GM21825 (cell line): Measurements from ENCODE around the gene RAD51B.

Experiments used
- ATAC-seq: cut with Tn5 transposase; IDR thresholded peaks from one replicate; pipeline ENCODE4 v1.9.1; 2021; ENCODE audit warnings: mild to moderate bottlenecking, moderate library complexity; ENCODE audit not compliant: unreplicated experiment

RAD51B gene

DNA sequence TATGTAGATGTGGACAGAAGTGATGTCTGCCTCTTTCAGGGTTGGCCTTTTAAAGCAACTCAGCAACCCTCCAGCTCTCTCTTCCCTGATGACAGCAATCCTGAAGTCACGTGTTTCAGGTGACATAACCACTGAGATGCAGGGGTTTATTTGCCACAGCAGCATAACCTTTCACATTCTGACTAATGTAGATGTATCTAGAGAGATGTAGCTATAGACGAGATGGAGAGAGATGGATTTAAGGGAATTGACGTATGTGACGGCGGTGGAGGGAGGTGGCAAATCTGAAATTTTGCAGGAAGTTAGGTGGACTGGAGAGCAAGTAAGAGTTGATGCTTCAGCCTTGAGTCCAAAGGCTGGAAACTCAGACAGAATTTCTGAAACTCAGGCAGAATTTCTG lies 847.3 kb downstream of the RAD51B start:
- no peak for ATAC-seq

DNA sequence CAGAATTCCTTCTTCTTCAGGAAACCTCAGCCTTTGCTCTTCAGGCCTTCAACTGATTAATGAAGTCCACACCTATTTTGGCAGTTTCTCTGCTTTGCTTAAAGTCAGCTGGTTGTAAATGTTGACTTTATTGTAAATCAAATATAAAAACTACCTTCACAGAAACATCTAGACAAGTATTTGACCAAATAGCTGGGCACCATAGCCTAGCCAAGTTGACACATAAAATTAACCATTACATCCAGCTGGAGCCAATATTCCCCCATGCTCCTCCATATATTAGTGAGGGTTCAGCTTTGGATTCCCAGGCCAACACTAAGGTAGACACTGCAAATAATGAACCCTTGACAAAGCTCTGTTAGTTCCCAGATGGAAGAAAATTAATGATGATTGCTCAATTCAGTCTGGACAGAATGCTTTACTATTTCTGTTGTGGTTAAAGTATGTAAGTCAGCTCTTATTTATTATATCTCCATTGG lies 847.8 kb downstream of the RAD51B start:
- ATAC-seq = no peak

DNA sequence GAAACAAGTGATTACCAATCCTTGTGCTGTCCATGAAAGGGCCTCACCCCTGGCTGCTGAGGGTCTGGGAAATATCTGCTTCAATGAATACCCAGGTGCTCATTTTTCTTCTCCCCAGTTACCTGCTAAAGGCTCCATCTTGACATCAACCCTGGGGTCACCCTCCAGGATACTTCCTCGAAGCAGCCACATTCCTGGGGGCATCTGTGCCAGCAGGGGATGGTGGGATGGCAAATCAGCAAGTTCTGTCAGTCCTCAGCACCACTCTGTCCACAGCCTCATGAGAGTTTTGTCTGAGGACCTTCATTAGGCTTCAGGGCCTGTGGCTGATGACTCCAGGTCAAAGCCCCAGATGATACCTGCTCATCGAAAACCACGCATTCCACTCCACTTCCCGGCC lies 848.4 kb downstream of the RAD51B start:
- no peak for ATAC-seq

DNA sequence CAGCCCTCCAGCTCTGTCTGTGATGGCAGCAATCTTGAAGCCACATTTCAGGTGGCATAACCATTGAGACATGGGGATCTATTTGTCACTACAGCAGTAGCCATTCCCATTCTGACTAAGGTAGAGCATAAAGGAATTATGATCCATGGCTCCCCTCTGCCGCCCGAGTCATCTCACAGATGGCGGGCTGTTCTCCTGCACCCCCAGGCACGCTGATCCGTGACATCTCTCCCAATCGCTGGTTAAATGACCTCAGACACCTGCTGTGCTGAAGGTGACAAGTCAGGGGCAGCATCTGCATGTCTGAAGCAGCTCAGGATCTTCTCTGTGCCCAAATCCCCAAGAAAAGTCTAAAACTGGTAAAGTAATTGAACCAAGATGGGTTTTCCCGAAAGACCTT lies 849.0 kb downstream of the RAD51B start:
- no peak for ATAC-seq

DNA sequence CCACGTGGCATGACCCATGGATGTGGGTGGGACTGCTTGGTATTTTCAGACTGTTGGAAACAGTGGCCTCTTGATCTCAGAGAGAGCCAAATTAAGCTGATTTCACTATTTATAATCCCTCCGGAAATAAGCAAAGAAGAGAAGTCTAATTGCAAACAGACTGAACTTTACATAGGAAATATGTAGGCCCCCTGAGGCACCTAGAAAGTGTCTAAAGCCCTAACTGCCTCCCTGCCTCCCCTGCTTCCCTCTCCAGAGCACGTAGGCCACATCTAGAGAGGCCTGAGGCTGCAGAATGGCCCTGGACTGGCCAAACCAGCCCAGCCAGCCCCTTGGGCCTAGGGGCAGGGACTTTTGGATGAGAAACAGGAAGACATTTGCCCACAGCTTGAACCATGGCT lies 849.5 kb downstream of the RAD51B start:
- no peak for ATAC-seq

DNA sequence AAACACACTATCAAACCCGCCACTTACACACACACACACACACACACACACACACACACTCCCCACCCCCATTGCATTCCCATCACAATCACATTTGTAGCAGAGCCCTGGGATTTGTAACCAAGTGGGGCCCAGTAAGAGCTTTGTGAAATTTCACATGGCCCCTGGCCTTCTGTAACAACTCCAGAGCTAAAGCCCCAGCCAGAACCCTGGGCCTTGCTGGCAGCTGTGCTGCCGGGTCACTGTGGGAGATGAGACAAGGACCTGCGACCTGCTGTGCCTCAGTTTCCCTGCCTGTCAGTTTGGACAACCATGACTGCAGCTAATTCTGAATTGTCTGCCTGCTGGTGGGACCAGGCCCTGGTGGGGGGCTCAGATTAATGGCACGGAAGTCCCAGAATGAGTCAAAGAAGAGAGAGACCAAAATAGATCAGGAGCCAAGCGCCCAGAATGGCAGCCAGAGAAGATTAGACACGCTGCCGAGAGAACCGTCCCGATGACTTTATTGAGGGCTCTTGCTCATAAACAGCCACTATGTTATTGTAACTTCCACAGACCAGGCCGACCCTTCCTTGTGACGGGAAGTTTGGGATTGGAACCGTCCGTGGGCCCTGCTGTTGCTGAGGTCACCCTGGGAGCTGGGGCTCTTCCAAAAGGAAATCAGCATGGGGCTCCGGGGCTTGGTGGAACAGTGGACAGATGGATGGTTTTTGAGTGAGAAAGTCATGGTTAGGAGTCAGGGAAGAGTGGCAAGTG lies 850.2 kb downstream of the RAD51B start:
- ATAC-seq = no peak

DNA sequence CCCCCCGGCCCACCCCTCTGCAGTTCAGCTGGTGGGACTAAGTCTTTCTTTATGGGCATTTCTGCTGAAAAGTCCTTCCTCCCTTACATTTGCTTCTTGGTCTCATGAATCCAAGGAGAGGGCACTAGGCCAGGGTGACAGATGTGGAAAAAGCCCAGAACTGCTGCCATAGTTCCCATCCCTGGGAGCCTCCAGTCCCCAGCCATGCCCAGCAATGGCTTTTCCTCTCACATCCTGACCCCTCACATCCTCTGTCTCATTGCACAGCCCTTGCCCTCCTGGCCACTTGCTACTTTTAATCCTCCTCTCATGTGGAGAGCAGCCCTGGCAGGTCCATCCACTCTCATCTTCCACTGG lies 850.8 kb downstream of the RAD51B start:
- ATAC-seq = no peak

DNA sequence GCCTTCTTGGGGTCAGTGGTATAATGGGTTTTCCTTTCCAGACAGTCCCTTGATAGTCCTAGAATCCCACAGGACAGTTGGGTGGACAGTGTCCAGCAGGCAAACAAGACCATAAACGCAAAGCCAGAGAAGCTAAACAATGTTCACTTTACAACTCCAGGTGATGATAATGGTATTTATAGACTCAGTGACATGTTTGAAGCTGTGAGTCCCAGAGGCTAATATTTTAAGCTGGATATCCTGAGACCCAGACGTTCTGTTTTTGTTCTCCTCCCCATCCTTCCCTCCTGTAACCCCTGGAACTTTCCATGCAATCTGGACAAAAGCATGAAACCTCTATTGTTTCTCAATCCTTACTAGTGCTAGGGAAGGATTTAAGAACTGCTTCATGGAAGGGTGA lies 852.3 kb downstream of the RAD51B start:
- no peak for ATAC-seq

DNA sequence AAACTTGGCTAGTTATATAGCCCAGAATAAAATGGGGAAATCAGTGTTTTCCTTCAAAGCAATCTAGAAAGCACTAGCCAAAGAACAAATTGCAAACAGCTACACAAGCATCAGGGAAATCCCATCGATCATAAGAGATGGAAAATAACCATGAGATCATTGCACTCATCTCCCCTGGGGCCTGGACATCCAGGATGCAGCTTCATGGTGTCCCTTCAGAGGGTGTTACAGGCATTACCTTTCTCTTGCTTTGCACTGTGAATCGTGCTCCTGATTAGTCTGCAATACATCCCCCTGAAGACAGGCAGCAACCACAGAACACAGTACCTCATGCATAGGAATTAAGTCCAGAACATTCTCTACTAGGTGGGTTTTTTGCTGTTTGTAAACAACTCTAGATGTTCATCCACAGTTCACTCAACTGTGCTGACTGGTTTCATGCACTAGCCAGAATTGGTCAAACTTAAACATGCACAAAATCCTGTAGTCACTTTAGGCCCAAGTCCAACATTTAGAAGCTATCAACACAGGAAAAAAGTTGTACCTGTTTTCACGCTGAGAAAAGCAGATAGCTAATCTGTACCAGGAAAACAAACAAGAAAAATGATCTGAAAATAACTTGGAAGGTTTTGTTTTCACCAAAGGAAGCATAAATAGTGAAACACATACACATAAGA lies 853.2 kb downstream of the RAD51B start:
- no peak for ATAC-seq

DNA sequence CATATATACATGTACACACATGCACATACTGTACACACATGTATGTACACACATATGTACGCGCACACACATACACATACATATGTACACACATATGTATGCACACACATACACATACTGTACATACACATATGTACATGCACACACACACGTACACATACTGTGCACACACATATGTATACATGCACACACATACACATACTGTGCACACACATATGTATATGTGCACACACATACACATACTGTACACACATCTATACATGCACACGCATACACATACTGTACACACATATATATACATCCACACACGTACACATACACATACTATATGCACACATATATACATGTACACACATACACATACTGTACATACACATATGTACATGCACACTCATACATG lies 853.9 kb downstream of the RAD51B start:
- ATAC-seq = no peak

DNA sequence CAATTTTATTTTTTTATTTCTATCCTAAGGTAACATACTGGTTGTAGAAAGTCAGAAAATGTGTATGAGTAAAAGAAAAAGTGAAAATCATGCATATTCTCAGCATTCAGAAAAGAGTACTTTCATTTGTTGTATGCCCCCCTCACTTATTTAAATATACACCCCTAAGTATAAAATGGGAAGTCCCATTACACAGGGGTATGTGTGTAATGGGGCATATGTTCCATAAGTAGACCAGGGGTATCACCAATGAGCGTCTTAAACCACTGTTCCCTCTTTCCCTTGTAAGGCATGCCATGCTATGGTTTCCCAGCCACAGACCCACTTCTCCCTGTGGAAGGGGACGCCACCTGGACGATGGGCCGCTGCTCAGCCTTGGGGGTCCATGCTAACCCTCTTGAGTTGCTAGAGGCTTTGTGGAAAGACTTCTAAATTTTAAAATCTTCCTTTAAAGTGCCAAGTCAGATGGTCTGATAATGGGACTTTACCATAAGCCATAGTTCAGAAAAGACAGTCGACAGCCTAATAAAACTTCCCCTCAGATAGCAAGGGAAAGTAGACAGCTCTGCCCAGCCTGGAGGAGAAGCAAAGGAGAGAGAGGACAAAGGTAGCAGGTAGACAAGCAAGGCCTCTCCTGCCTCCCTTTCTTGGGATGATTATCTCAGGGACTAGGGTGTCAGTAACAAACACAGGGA lies 855.1 kb downstream of the RAD51B start:
- ATAC-seq = no peak

DNA sequence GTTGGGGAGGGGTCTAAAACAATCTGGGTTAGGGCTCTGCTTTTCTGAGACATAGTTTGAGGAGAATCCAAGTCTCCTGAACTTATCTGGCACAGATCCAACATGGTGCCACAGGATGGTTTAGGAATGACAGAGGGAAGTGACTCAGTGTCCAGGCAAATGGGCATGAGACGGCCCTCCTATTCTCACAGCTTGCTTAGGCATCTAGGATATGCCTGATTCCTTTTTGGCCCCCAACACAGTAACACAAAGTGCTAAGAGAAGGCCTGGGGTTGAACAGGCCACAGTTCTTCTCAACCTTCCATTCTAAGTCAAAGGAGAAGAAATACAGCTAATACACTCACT lies 855.6 kb downstream of the RAD51B start:
- ATAC-seq = no peak

DNA sequence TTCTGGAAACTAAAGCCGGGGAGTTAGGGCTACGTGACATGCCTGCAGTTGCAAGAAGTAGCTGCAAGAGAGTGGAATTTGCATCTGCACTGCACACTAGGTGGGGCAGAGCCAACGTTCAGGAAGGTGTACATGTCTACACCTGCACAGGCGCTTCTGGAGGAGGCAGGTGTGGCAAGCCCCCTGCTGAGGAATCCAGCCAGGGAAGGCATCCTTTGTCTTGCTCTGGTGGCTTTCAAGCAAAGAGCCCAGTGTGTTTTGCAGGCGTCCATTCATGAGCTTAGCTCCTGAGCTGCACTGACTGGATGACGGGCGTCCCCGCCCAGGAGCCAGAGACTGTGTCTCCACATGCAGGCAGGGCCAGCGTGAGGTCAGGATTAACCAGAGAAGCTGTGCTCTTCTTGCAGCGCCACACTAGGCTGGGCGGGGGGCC lies 856.9 kb downstream of the RAD51B start:
- ATAC-seq = no peak

DNA sequence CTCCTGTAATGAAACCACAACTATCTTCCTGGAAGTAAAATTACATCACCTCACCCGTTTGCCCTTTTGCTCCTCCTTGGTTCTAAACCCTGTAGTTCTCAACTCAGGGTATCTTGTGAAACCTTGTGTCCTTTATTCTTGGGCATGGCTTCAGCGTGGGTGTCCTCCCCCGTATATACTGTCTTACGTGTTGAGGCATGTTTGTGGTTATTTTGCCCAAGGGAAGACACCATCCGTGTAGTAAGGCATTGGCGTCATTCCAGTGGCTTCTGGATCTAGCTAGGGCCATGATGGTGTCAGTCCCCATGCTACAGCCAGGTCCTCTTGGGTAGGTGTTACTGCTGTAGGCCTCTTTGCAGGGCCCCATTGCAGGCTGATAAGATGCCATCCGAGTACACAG lies 857.9 kb downstream of the RAD51B start:
- ATAC-seq = no peak

DNA sequence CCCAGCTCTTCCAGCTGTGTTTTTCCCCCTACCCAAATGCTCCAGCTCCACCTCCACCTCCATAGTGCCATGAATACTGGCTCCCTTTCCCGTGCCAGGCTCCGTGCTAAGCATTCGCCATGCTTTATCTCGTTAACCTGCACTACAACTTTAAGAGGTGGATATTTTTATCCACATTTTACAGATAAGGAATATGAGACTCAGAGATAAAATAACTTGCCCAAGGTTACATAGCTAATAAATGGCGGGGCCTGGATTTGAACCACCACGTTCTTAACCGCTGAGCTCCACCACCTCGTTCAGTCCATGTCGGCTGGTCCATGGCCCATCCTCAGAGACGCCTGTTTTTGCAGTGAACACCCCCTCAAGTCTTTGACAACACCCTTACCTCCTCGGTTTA lies 858.3 kb downstream of the RAD51B start:
- ATAC-seq = no peak

DNA sequence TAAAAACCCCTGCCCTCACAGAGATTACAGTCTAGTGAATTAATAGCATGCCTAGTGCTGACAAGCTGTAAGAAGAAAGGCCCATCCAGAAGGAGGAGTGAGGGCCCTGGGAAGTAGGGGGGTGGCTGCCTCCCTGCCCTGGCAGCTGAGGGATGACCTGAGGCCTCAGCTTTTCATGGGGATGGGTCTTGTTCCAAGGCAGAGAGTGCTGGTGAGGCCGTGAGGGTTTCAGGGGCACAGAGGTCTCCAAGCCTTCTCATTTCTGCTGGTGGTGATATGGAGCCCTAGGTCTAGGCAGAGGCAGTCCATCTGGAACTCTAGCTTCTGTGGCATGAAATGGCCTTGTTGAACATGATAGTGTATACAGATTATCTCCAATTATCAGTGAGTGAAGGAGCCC lies 858.9 kb downstream of the RAD51B start:
- ATAC-seq = no peak

DNA sequence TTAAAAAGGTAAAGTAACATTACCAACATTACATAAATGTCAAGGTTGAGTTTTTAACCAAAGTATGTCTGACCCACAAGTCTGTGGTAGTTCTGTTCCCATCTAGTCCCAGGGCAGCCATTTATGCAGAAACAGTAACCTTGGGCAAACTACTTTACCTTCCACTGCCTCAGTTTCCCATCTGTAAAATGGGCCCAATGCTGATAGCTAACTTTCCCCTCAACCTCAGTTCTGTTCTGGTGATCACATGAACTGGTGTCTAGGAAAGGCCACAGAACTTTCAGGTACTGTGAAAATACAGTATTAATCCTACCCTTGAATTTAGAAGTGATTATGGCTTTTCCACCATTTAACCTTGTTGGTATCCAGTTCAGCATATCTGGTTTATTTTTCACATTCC lies 859.7 kb downstream of the RAD51B start:
- no peak for ATAC-seq

DNA sequence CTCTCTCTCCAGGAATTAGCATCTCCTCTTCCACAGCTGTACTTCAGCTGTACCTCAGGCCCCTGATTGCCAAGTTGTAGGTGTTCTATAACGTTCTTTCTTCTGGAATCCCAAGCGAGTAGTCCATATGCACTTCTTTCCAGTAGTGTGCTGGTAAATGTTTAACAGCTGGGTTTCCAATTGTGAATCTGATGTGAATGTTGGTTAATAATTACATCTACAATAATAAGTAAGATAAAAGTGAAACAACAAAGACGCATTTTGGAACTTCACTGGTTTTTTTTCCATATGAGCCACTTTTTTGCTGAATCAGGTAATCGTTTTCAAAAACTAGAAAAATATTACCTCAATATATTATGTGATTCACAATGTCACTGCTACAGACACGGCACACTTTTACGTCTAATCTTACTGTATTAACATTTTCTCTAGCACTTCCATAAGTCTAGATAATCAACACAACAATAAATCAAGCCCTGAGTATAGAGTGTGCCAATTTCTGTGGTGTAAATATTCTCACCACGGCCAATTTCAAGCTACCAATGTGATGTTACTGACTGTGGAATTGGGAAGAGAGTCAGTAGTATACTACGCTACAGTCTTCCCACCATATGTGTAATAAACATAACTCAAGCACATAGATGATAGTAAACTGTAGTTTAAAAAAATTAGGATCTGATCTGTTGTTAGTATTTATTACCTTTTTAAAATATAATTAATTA lies 860.3 kb downstream of the RAD51B start:
- ATAC-seq = no peak

DNA sequence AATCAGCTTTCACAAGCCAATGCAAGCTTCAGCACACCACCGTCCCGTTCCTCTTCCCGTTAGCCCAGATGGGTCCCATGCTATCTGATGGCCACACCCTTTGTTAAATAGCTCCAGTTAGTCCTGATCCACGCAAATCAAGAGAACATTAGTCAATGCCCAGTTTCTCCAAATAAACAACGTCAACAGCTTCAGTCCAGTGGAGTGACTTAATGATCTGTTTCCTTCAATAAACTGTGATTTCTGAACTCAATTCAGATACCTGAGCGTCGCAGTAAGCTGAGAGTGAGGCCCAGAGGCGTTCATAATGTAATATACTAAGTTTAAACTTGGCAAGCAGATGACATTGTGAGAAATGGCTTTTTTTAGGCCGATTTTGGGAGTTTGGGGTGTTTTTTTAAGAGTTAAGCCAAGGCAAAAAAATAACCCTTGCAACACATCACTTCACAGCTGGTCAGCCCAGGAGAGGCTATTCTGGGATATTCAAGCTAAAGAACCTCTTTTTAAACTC lies 861.0 kb downstream of the RAD51B start:
- no peak for ATAC-seq

DNA sequence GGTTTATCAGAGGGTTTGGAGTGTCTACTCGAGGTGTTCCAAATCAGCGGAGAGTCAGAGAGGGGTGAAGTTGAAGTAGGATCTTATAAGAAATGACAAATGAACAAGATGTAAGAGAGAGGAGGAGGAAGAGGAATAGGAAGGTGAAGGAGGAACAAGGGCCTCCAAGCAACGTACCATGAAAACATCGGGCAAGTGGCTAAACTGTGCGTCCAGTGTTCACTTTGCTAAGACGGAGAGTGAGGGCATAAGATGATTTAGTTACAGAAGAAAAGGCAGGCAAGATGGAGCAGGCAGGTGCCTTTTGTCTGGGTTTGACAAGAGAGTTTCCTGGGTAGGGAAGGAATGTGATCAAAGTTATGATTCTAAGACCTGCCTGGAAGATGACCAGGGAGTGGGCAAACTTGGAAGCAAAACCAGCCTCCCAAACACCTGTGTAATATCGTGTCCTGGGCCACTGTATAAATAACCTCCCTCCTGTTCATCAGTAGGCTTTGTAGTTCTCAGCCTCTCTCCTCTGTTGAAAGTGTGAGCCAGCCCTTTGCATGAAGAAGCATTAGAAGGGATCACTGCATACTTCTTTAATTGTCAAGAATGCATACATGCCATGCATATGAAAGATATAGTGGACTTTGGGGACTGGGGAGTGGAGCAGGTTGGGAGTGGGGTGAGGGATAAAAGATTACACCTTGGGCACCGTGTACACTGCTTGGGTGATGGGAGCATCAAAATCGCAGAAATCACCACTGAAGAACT lies 861.9 kb downstream of the RAD51B start:
- no peak for ATAC-seq
